WTC11 (cell line): ENCODE measurements around the gene SPINT2. TPM values are rescaled to one million over a fixed set of nuclear protein-coding genes. Genes with fewer than 3 reads are reported as not detected.
A peak's percentile ranks its signal among the peaks of the same experiment; 100 is the strongest.

ENCODE experiments used
- ATAC-seq: fragments of 200-7000 bp; cut with Tn5 transposase; 2 replicates; pipeline ENCODE4 v1.10.0; 2021; ENCODE audit warnings: mild to moderate bottlenecking, moderate library complexity
- CTCF ChIA-PET: fragments of 300-600 bp; sonication (Branson Sonifier 250); formaldehyde crosslinking; loops from one replicate; lab custom pipeline; 2021; ENCODE audit warnings: antibody characterized with exemption; lab: Charles Lee
- POLR2A ChIA-PET: fragments of 350-600 bp; sonication (Branson Sonifier 250); formaldehyde crosslinking; loops from one replicate; lab custom pipeline; 2021; ENCODE audit warnings: antibody characterized with exemption; lab: Charles Lee
- DNase-seq: peaks from one replicate; pipeline ENCODE4 v3.0.0; 2021; ENCODE audit warnings: low spot score
- H3K27ac Mint-ChIP-seq: 2 replicates; pipeline ENCODE4 v1.8.0; 2021; ENCODE audit warnings: mixed read lengths
- H3K27me3 Mint-ChIP-seq: 2 replicates; pipeline ENCODE4 v1.8.0; 2021; ENCODE audit warnings: low read depth, mild to moderate bottlenecking, moderate library complexity, mixed read lengths
- H3K36me3 Mint-ChIP-seq: 2 replicates; pipeline ENCODE4 v1.8.0; 2021; ENCODE audit warnings: mixed read lengths
- H3K4me1 Mint-ChIP-seq: 2 replicates; pipeline ENCODE4 v1.8.0; 2022; ENCODE audit warnings: mixed read lengths
- H3K4me3 Mint-ChIP-seq: 2 replicates; pipeline ENCODE4 v1.8.0; 2021; ENCODE audit warnings: mild to moderate bottlenecking, moderate library complexity, mixed read lengths
- H3K9me3 Mint-ChIP-seq: 2 replicates; pipeline ENCODE4 v1.8.0; 2021; ENCODE audit warnings: mixed read lengths
- FOXJ3 ChIP-seq: sonication (generic); formaldehyde crosslinking; IDR thresholded peaks from 2 replicates; pipeline ENCODE4 v1.9.0; 2021; ENCODE audit warnings: missing genetic modification reagents, mild to moderate bottlenecking, borderline replicate concordance
- FOXK1 ChIP-seq: sonication (generic); formaldehyde crosslinking; IDR thresholded peaks from 2 replicates; pipeline ENCODE4 v1.8.0; 2022; ENCODE audit warnings: mild to moderate bottlenecking, moderate library complexity, missing genetic modification reagents
- GTF2I ChIP-seq: fragments of 250-450 bp; sonication (Bioruptor Pico); conservative IDR thresholded peaks from 2 replicates; pipeline ENCODE4 v1.4.0; 2021; ENCODE audit warnings: mild to moderate bottlenecking
- NFYB ChIP-seq: sonication (generic); formaldehyde crosslinking; conservative IDR thresholded peaks from 2 replicates; pipeline ENCODE4 v1.8.0; 2022; ENCODE audit warnings: low read depth, missing genetic modification reagents
- RELA ChIP-seq: sonication (generic); formaldehyde crosslinking; IDR thresholded peaks from 2 replicates; pipeline ENCODE4 v1.8.1; 2022; ENCODE audit warnings: missing genetic modification reagents, mild to moderate bottlenecking, borderline replicate concordance
- SMAD3 ChIP-seq: sonication (generic); formaldehyde crosslinking; IDR thresholded peaks from 2 replicates; pipeline ENCODE4 v1.8.0; 2022; ENCODE audit warnings: missing genetic modification reagents, mild to moderate bottlenecking, borderline replicate concordance
- ZNF121 ChIP-seq: sonication (generic); formaldehyde crosslinking; IDR thresholded peaks from 2 replicates; pipeline ENCODE4 v1.8.0; 2023; ENCODE audit warnings: missing genetic modification reagents
- total RNA-seq: library from RNA; stranded (reverse); gene quantifications from 3 replicates; pipeline ENCODE4 v1.2.3, GENCODE V29; 2021
- TF ChIP-seq, protein P1 (sequence below): sonication (generic); formaldehyde crosslinking; IDR thresholded peaks from 2 replicates; pipeline ENCODE4 v1.8.0; 2022; ENCODE audit warnings: missing genetic modification reagents
- TF ChIP-seq, protein P2 (sequence below): fragments of 250-450 bp; sonication (Bioruptor Pico); conservative IDR thresholded peaks from 2 replicates; pipeline ENCODE4 v1.9.0; 2021; ENCODE audit warnings: mild to moderate bottlenecking
- TF ChIP-seq, protein P3 (sequence below): sonication (generic); formaldehyde crosslinking; IDR thresholded peaks from 2 replicates; pipeline ENCODE4 v1.8.1; 2023; ENCODE audit warnings: mild to moderate bottlenecking, moderate library complexity, missing genetic modification reagents
- TF ChIP-seq, protein P4 (sequence below): sonication (generic); formaldehyde crosslinking; IDR thresholded peaks from 2 replicates; pipeline ENCODE4 v1.8.0; 2022; ENCODE audit warnings: mild to moderate bottlenecking, missing genetic modification reagents

SPINT2 gene
- total RNA-seq, 1 experiment from 2014 or later, result 335 TPM

DNA sequence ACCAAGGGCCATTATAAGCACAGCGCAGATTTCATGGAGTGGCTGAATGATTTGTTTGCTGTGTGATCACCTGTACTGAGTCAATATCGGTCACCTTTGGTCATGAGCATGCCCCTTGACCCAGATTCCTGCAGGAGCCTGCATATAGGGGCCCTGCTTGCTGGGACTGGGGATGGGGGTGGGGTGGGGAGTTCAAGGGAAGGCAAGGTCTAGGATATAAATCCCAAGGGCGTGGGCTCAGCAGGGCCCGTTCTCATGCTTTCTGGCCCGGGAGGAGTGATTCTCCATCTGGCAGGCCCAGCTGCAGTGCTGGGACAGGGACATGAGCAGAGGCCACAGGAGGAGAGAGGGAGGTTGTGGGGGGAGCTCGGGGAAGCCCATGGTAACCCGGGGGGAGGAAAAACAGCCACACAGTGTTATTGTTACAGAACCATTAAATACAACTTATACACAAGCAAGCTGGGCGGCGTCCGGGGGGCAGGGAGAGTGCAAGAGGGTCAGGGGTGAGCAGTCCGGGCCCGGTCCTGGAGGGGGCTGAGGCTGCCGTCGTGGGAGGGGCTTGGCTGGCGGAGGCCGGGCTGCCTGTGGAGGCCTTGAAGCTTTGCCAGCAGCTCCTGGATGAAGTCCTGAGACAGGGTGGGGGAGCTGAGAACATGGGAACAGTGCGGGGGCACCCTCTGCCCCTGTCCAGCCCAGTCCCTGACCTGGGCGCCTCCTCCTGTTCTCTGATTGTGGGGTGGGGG, 13.4 kb upstream of the SPINT2 start:
- TF ChIP-seq, protein P1, sequence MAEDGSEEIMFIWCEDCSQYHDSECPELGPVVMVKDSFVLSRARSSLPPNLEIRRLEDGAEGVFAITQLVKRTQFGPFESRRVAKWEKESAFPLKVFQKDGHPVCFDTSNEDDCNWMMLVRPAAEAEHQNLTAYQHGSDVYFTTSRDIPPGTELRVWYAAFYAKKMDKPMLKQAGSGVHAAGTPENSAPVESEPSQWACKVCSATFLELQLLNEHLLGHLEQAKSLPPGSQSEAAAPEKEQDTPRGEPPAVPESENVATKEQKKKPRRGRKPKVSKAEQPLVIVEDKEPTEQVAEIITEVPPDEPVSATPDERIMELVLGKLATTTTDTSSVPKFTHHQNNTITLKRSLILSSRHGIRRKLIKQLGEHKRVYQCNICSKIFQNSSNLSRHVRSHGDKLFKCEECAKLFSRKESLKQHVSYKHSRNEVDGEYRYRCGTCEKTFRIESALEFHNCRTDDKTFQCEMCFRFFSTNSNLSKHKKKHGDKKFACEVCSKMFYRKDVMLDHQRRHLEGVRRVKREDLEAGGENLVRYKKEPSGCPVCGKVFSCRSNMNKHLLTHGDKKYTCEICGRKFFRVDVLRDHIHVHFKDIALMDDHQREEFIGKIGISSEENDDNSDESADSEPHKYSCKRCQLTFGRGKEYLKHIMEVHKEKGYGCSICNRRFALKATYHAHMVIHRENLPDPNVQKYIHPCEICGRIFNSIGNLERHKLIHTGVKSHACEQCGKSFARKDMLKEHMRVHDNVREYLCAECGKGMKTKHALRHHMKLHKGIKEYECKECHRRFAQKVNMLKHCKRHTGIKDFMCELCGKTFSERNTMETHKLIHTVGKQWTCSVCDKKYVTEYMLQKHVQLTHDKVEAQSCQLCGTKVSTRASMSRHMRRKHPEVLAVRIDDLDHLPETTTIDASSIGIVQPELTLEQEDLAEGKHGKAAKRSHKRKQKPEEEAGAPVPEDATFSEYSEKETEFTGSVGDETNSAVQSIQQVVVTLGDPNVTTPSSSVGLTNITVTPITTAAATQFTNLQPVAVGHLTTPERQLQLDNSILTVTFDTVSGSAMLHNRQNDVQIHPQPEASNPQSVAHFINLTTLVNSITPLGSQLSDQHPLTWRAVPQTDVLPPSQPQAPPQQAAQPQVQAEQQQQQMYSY (CRISPR knock-in tag), result no peak
- TF ChIP-seq RELA (CRISPR knock-in tag) (no peak), SMAD3 (CRISPR knock-in tag) (no peak), FOXK1 (no peak), ZNF121 (CRISPR knock-in tag) (peak; percentile 42; the same call in 1 of the 2 replicates)
- TF ChIP-seq, protein P2, sequence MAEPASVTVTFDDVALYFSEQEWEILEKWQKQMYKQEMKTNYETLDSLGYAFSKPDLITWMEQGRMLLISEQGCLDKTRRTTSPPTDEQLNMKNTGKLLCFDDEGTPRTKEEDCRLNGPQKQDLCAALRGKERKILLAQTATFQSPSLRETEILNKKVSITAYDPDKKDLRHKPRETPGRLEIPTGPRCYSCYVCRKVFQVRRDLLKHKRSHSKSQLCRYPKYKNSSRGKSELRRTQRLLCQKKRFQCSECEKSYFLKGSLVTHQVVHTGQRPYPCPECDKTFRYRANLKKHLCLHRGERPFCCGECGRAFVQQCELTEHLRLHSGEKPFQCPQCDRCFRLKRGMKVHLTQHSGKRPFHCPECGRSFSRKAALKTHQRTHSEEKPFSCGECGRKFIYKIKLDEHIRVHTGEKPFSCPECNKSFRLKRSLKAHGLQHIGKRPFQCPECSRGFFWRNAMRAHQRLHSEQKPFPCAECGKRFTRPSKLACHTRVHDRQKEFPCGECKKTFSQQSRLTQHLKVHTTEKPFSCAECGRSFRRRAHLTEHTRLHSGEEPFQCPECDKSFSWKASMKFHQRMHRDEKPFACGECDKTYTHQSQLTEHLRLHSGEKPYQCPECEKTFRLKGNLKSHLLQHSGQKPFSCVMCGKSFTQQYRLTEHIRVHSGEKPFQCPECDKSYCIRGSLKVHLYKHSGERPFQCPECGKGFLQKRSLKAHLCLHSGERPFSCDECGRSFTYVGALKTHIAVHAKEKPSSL (CRISPR knock-in tag), result no peak
- DNase-seq (peak; percentile 38), ATAC-seq (peak; percentile 45)
- ChIA-PET POLR2A (interaction anchor here (0.5 to 3.3 kb wide), 8 partner anchors 13 to 344 kb away, joined by 3 to 20 read pairs (median 4); partner anchors contain the start of genes C19orf33, GGN and SPINT2), CTCF (interaction anchor here (0.6 to 2.9 kb wide), 13 partner anchors 8 to 348 kb away, joined by 3 to 20 read pairs (median 5); partner anchors contain the start of genes CATSPERG, FAM98C, PSMD8 and SPINT2)
- Mint-ChIP-seq H3K4me1 (peaks cover 46% of the 10 kb centered on the region), H3K9me3 (no peaks in the 10 kb centered on the region), H3K36me3 (no peaks in the 10 kb centered on the region), H3K27ac (peak overlapping the region; percentile 75), H3K27me3 (peaks cover 8% of the 10 kb centered on the region), H3K4me3 (peak overlapping the region; percentile 63)

DNA sequence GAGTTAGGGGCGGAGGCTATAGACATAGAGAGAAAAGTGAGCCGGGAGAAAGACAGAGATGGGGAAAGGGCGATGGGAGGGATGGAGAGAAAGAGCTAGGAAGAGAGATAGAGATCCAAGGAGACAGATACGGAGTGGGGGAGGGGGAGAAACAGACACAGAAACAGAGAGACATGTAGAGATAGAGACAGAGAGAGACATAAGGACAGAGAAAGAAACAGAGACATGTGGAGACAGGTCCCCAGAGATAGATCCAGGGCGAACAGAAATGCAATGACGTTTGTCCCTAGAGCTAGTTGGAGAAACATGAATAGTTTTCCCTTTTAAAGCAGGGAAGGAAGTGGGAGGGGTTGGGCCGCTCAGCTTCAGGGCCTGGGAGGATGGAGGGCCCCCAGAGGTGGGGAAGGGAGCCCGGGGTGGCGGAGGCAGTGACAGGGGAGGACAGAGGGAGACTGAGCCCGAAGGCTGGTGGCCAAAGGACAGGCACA, 12.8 kb upstream of the SPINT2 start:
- Mint-ChIP-seq H3K4me1 (peaks cover 46% of the 10 kb centered on the region), H3K27me3 (peaks cover 9% of the 10 kb centered on the region), H3K36me3 (no peaks in the 10 kb centered on the region), H3K4me3 (peak overlapping the region; percentile 63), H3K9me3 (no peaks in the 10 kb centered on the region), H3K27ac (peak overlapping the region; percentile 61)
- ATAC-seq (peak; percentile 4; the same call in 1 of the 2 replicates), DNase-seq (no peak)
- CTCF ChIA-PET, result interaction anchor here (0.5 to 2.9 kb wide), 16 partner anchors 8 to 698 kb away, joined by 3 to 20 read pairs (median 4); partner anchors contain the start of genes CATSPERG, FAM98C, PSMD8 and SPINT2
- POLR2A ChIA-PET, result interaction anchor here (0.5 to 3.3 kb wide), 6 partner anchors 13 to 344 kb away, joined by 3 to 20 read pairs (median 4); partner anchors contain the start of genes C19orf33, GGN and SPINT2
- TF ChIP-seq GTF2I (no peak), FOXJ3 (CRISPR knock-in tag) (no peak), NFYB (CRISPR knock-in tag) (no peak)
- TF ChIP-seq, protein P3, sequence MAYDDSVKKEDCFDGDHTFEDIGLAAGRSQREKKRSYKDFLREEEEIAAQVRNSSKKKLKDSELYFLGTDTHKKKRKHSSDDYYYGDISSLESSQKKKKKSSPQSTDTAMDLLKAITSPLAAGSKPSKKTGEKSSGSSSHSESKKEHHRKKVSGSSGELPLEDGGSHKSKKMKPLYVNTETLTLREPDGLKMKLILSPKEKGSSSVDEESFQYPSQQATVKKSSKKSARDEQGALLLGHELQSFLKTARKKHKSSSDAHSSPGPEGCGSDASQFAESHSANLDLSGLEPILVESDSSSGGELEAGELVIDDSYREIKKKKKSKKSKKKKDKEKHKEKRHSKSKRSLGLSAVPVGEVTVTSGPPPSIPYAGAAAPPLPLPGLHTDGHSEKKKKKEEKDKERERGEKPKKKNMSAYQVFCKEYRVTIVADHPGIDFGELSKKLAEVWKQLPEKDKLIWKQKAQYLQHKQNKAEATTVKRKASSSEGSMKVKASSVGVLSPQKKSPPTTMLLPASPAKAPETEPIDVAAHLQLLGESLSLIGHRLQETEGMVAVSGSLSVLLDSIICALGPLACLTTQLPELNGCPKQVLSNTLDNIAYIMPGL (CRISPR knock-in tag), result no peak

DNA sequence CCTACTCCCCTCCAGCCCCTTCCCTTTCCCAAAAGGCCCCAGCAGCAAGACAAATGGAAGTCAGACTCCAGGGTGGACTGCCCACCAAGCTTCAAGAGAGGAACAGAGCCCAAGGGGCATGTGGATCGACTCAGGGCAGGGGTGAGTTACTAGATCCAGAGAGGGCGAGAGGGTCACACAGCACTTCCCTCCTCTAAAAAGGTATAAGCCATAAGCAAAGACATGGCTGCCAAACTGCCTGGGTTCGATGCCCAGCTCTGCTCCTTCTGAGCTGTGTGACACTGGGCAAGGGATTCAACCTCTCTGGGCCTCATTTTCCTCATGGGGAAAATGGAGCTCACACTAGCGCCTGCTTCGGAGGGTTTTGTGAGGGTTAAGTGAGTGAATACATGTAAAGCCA, 12.0 kb upstream of the SPINT2 start:
- ChIA-PET CTCF (interaction anchor here (0.9 to 2.9 kb wide), 7 partner anchors 9 to 350 kb away, joined by 3 to 20 read pairs (median 3); partner anchors contain the start of genes CATSPERG and GGN), POLR2A (interaction anchor here (1.0 to 3.3 kb wide), 2 partner anchors 12 to 343 kb away, joined by 3 to 20 read pairs; partner anchors contain the start of gene SPINT2)
- peak overlapping the region; percentile 12 for H3K4me3 Mint-ChIP-seq
- DNase-seq, result no peak
- H3K27ac Mint-ChIP-seq, result no peak overlapping the region; the same call in 1 of the 2 replicates
- no peak for ATAC-seq
- peaks cover 48% of the 10 kb centered on the region for H3K4me1 Mint-ChIP-seq
- TF ChIP-seq ZNF121 (CRISPR knock-in tag) (peak; percentile 29; the same call in 1 of the 2 replicates), GTF2I (0 out of 2 replicates have a peak, but pooled peaks have one; percentile 24)
- TF ChIP-seq, protein P4, sequence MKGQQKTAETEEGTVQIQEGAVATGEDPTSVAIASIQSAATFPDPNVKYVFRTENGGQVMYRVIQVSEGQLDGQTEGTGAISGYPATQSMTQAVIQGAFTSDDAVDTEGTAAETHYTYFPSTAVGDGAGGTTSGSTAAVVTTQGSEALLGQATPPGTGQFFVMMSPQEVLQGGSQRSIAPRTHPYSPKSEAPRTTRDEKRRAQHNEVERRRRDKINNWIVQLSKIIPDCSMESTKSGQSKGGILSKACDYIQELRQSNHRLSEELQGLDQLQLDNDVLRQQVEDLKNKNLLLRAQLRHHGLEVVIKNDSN, result no peak
- H3K27me3 Mint-ChIP-seq, result peaks cover 16% of the 10 kb centered on the region
- H3K9me3 Mint-ChIP-seq, result no peaks in the 10 kb centered on the region
- no peaks in the 10 kb centered on the region for H3K36me3 Mint-ChIP-seq
